ENCODE measurements around the gene ATG7.

Gene ATG7

DNA sequence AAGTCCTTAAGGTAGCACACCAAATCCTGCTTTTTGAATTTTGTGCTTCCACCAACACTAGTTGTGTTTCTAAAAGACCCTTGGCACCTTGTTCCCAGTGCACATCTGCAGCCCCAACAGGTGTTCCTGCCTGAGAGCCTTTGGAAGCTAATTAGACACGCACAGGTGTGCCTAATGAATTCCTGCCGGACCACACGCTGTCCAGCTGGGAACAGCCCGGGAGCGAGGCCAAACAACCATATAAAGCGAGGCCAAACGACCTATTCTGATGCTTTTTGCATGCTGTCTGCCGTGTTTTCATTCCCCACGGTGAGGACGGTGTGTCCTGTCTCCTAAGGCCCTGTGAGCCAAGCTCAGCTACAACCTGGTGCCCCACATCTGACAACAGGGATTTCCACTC is 99.5 kb downstream of the ATG7 start:
- DNase-seq (ENCODE audit: low read depth), result no peak
- no peak overlapping the region for H3K4me3 ChIP-seq (ENCODE audit: low read depth, low read length)
- no peak for TF ChIP-seq CTCF (IDR thresholded peaks at IDR 0.05; ENCODE audit: control insufficient read depth, extremely low read depth, insufficient read depth)

GRCh38 chr3:11373235-11373634 is 101.0 kb downstream of the ATG7 start:
- no peak for TF ChIP-seq CTCF (IDR thresholded peaks at IDR 0.05; ENCODE audit: control insufficient read depth, extremely low read depth, insufficient read depth)
- no peak for DNase-seq (ENCODE audit: low read depth)
- no peak overlapping the region for H3K4me3 ChIP-seq (ENCODE audit: low read depth, low read length)

GRCh38 chr3:11373654-11374053 is 101.5 kb downstream of the ATG7 start:
- TF ChIP-seq CTCF (IDR thresholded peaks at IDR 0.05; ENCODE audit: control insufficient read depth, extremely low read depth, insufficient read depth), result no peak
- no peak for DNase-seq (ENCODE audit: low read depth)
- no peak overlapping the region for H3K4me3 ChIP-seq (ENCODE audit: low read depth, low read length)

- no peak for TF ChIP-seq CTCF (IDR thresholded peaks at IDR 0.05; ENCODE audit: control insufficient read depth, extremely low read depth, insufficient read depth)
- DNase-seq (ENCODE audit: low read depth), result no peak
- H3K4me3 ChIP-seq (ENCODE audit: low read depth, low read length), result no peak overlapping the region
These were observed 103.3 kb downstream of the ATG7 start for GRCh38 chr3:11375333-11376088.

- TF ChIP-seq CTCF (IDR thresholded peaks at IDR 0.05; ENCODE audit: control insufficient read depth, extremely low read depth, insufficient read depth), result no peak
- H3K4me3 ChIP-seq (ENCODE audit: low read depth, low read length), result no peak overlapping the region
- no peak for DNase-seq (ENCODE audit: low read depth)
These were observed 105.5 kb downstream of the ATG7 start for GRCh38 chr3:11377719-11378118.

GRCh38 chr3:11379238-11379823 is 107.1 kb downstream of the ATG7 start:
- H3K4me3 ChIP-seq (ENCODE audit: low read depth, low read length), result no peak overlapping the region
- peak; percentile 45 for DNase-seq (ENCODE audit: low read depth)
- TF ChIP-seq CTCF (IDR thresholded peaks at IDR 0.05; ENCODE audit: control insufficient read depth, extremely low read depth, insufficient read depth), result peak; percentile 74
